ENCODE results near the gene SRSF5.

DNA sequence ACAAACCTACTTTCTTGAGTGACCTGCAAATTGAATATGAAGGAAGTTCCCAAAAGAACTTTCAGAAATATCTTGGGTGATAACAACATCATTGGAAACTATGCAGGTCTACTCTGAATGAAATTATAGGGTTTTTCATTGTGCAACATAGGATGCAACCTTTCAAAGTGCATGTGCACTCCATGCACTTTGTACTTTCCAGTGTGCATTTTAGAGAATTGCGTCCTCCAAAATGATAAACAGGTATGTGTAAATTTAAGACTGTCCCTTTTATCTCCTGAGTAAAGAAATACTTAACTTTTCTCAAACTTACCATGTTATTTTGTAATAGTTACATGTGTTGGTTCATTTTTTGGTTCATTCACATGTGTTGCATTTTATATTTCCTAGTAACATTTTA is 13.2 kb downstream of the SRSF5 start:
- TF ChIP-seq, protein P1, sequence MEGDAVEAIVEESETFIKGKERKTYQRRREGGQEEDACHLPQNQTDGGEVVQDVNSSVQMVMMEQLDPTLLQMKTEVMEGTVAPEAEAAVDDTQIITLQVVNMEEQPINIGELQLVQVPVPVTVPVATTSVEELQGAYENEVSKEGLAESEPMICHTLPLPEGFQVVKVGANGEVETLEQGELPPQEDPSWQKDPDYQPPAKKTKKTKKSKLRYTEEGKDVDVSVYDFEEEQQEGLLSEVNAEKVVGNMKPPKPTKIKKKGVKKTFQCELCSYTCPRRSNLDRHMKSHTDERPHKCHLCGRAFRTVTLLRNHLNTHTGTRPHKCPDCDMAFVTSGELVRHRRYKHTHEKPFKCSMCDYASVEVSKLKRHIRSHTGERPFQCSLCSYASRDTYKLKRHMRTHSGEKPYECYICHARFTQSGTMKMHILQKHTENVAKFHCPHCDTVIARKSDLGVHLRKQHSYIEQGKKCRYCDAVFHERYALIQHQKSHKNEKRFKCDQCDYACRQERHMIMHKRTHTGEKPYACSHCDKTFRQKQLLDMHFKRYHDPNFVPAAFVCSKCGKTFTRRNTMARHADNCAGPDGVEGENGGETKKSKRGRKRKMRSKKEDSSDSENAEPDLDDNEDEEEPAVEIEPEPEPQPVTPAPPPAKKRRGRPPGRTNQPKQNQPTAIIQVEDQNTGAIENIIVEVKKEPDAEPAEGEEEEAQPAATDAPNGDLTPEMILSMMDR (IDR thresholded peaks at IDR 0.05): no peak
- TF ChIP-seq POLR2A (IDR thresholded peaks at IDR 0.05): no peak

Measured in vagina (tissue), 2 donors.